ENCODE results near the gene RNF141.

Gene RNF141

DNA sequence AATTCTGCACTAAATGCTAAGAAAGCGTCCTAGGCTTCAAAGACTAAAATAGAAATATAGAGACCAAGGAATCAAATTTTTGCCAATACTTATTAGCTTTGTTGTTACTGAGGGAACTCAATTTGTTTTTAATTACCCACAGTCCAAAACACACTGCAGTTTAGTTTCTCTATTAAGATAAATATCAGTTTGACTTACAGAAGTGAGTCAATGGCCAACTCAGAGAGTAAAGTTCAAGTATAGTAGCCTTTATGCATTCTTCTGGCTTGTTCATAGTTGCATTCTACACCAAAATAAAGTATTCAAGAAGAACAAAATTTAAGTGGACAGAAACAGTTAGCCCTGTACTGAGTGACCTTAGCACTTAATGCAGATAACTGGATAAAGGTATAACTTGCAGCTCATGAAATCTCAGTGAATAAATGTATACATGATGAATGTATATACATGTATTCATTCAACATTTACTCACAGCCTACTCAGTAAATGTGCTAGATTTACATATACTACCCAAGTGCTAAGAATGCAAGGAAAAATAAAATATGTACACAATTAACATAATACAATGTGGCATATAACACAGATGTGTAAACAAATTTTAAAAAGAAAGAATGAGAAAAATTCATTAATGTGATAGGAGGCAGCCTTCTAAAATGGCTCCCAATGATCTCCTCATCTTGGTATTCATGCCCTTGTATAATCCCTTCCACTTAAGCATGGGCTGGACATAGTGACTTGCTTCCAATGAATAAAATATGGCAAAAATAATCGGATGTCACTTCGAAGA is 9.7 kb upstream of the RNF141 start:
- peak; percentile 72 for DNase-seq (ENCODE audit: low read depth)
- no peak overlapping the region for H3K4me3 ChIP-seq (ENCODE audit: low read depth, low read length)
- TF ChIP-seq, protein P1, sequence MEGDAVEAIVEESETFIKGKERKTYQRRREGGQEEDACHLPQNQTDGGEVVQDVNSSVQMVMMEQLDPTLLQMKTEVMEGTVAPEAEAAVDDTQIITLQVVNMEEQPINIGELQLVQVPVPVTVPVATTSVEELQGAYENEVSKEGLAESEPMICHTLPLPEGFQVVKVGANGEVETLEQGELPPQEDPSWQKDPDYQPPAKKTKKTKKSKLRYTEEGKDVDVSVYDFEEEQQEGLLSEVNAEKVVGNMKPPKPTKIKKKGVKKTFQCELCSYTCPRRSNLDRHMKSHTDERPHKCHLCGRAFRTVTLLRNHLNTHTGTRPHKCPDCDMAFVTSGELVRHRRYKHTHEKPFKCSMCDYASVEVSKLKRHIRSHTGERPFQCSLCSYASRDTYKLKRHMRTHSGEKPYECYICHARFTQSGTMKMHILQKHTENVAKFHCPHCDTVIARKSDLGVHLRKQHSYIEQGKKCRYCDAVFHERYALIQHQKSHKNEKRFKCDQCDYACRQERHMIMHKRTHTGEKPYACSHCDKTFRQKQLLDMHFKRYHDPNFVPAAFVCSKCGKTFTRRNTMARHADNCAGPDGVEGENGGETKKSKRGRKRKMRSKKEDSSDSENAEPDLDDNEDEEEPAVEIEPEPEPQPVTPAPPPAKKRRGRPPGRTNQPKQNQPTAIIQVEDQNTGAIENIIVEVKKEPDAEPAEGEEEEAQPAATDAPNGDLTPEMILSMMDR (conservative IDR thresholded peaks at IDR 0.05; ENCODE audit: low read depth, low read length) = no peak

- H3K4me3 ChIP-seq (ENCODE audit: low read depth, low read length) = no peak overlapping the region
- DNase-seq (ENCODE audit: low read depth) = no peak
- TF ChIP-seq, protein P1 (conservative IDR thresholded peaks at IDR 0.05; ENCODE audit: low read depth, low read length) = no peak
Observed at GRCh38 chr11:10544491-10545465, 3.8 kb upstream of the RNF141 start.

DNA sequence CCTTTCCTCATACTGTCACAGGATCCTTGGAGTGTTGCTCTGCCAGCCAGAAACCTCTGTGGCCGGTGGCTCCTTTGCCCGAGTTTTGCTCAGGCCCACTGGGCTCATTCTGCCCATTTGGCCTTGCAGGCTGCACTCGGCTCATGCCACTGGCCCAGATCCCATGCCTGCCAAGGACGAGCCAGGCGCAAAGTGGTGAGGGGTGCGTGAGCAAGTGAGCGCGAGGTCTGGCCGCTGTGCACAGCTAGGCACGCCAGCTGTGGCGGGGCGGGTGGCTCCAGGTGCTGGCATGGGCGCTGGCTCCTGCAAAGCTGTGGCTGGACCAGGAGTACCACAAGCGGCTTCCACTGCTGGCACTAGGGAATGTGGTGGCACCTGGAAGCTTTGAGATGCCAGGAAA is 2.8 kb upstream of the RNF141 start:
- TF ChIP-seq, protein P1 (conservative IDR thresholded peaks at IDR 0.05; ENCODE audit: low read depth, low read length) = no peak
- no peak overlapping the region for H3K4me3 ChIP-seq (ENCODE audit: low read depth, low read length)
- no peak for DNase-seq (ENCODE audit: low read depth)

GRCh38 chr11:10542776-10543175 is 1.8 kb upstream of the RNF141 start:
- H3K4me3 ChIP-seq (ENCODE audit: low read depth, low read length) = no peak overlapping the region
- TF ChIP-seq, protein P1 (conservative IDR thresholded peaks at IDR 0.05; ENCODE audit: low read depth, low read length) = no peak
- no peak for DNase-seq (ENCODE audit: low read depth)

- DNase-seq (ENCODE audit: low read depth) = no peak
- TF ChIP-seq, protein P1 (conservative IDR thresholded peaks at IDR 0.05; ENCODE audit: low read depth, low read length) = no peak
- H3K4me3 ChIP-seq (ENCODE audit: low read depth, low read length) = peak overlapping the region; percentile 89
Observed at GRCh38 chr11:10541561-10541930, 559 bp upstream of the RNF141 start.

DNA sequence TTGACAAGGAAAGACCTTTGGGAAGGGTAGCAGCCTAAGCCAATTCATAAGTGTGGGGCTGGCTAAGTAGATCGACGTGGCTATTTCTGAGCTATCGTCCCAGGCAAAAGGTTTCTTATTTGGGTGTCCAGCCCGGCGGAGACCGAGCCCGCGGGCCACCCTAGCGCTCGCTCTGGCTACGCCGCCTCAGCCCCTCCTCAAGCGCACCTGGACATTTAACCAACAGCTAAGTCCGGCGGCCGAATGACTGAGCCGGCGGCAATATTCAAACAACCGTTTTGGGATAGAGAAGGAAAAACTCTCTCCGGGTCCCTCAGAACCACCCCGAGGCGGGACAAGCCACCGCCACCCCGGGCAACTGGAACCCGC is 457 bp downstream of the RNF141 start:
- peak overlapping the region; percentile 89 for H3K4me3 ChIP-seq (ENCODE audit: low read depth, low read length)
- peak; percentile 50 for DNase-seq (ENCODE audit: low read depth)
- TF ChIP-seq, protein P1 (conservative IDR thresholded peaks at IDR 0.05; ENCODE audit: low read depth, low read length) = no peak

All from choroid plexus epithelial cell (primary cell).